ENCODE measurements around the gene SPOPL. TPM values are rescaled to one million over a fixed set of nuclear protein-coding genes. Genes with fewer than 3 reads are reported as not detected.

SPOPL gene
- total RNA-seq, 1 experiment from 2014 or later: 20.3 TPM

GRCh38 chr2:138474100-138474825 is 27.3 kb upstream of the SPOPL start:
- DNase-seq (ENCODE audit: low spot score): no peak
- TF ChIP-seq EZH2 (IDR thresholded peaks at IDR 0.05; ENCODE audit: borderline replicate concordance, low read depth, low read length, poor library complexity, severe bottlenecking): no peak
- TF ChIP-seq, protein P1, sequence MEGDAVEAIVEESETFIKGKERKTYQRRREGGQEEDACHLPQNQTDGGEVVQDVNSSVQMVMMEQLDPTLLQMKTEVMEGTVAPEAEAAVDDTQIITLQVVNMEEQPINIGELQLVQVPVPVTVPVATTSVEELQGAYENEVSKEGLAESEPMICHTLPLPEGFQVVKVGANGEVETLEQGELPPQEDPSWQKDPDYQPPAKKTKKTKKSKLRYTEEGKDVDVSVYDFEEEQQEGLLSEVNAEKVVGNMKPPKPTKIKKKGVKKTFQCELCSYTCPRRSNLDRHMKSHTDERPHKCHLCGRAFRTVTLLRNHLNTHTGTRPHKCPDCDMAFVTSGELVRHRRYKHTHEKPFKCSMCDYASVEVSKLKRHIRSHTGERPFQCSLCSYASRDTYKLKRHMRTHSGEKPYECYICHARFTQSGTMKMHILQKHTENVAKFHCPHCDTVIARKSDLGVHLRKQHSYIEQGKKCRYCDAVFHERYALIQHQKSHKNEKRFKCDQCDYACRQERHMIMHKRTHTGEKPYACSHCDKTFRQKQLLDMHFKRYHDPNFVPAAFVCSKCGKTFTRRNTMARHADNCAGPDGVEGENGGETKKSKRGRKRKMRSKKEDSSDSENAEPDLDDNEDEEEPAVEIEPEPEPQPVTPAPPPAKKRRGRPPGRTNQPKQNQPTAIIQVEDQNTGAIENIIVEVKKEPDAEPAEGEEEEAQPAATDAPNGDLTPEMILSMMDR (conservative IDR thresholded peaks at IDR 0.05; ENCODE audit: low read depth, low read length): no peak
- intact Hi-C loops (cut with micrococcal nuclease; ENCODE audit: unreplicated experiment): no loop called here
- H3K27ac ChIP-seq (ENCODE audit: low read depth, low read length, poor library complexity, severe bottlenecking): no peak overlapping the region
- no peaks in the 10 kb centered on the region for H3K27me3 ChIP-seq (replicated peaks; ENCODE audit: insufficient read depth, low read depth, low read length, poor library complexity)
- no peaks in the 10 kb centered on the region for H3K9me3 ChIP-seq (ENCODE audit: low read depth, low read length, poor library complexity, severe bottlenecking)
- BruUV-seq (replicated peaks): no TSS peak
- H3K4me1 ChIP-seq (ENCODE audit: insufficient read depth, low read length, poor library complexity, severe bottlenecking): no peaks in the 10 kb centered on the region
- H3K36me3 ChIP-seq (ENCODE audit: insufficient read depth, low read length, poor library complexity, severe bottlenecking): no peaks in the 10 kb centered on the region
- CTCF ChIA-PET: no interaction called here
- POLR2A ChIA-PET (ENCODE audit: low non-redundant PET): no interaction called here
- H3K4me3 ChIP-seq (ENCODE audit: low read depth, low read length, poor library complexity, severe bottlenecking): no peak overlapping the region

DNA sequence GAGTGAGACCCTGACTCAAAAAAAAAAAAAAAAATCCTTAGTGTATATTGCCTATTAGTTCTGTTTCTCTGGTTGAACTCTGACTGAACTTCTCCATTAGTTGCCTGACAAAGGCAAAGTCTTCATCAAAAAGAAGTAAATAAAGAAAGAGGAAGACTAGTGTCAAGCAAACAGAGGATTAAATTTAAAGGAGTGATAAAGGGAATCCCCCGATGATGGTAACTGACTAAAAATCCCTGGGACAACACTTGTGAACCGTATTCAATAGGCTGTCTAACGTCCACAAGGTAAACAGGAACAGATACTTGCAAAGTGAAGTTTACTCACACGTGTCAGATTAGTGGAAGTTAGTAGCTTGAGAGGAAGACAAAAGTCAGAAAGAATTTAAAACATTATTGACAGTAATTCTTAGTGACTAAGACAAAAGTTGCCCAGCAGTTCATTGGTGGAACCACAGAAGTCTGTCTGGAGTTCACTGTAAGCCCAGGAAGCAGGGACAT is 26.2 kb upstream of the SPOPL start:
- Histone ChIP-seq H3K27ac (ENCODE audit: low read depth, low read length, poor library complexity, severe bottlenecking) (no peak overlapping the region), H3K27me3 (replicated peaks; ENCODE audit: insufficient read depth, low read depth, low read length, poor library complexity) (no peaks in the 10 kb centered on the region), H3K4me1 (ENCODE audit: insufficient read depth, low read length, poor library complexity, severe bottlenecking) (no peaks in the 10 kb centered on the region), H3K9me3 (ENCODE audit: low read depth, low read length, poor library complexity, severe bottlenecking) (no peaks in the 10 kb centered on the region), H3K4me3 (ENCODE audit: low read depth, low read length, poor library complexity, severe bottlenecking) (no peak overlapping the region), H3K36me3 (ENCODE audit: insufficient read depth, low read length, poor library complexity, severe bottlenecking) (no peaks in the 10 kb centered on the region)
- POLR2A ChIA-PET (ENCODE audit: low non-redundant PET): no interaction called here
- TF ChIP-seq EZH2 (IDR thresholded peaks at IDR 0.05; ENCODE audit: borderline replicate concordance, low read depth, low read length, poor library complexity, severe bottlenecking): no peak
- TF ChIP-seq, protein P1 (conservative IDR thresholded peaks at IDR 0.05; ENCODE audit: low read depth, low read length): no peak
- DNase-seq (ENCODE audit: low spot score): no peak
- no TSS peak for BruUV-seq (replicated peaks)
- intact Hi-C loops (cut with micrococcal nuclease; ENCODE audit: unreplicated experiment): no loop called here
- CTCF ChIA-PET: no interaction called here

DNA sequence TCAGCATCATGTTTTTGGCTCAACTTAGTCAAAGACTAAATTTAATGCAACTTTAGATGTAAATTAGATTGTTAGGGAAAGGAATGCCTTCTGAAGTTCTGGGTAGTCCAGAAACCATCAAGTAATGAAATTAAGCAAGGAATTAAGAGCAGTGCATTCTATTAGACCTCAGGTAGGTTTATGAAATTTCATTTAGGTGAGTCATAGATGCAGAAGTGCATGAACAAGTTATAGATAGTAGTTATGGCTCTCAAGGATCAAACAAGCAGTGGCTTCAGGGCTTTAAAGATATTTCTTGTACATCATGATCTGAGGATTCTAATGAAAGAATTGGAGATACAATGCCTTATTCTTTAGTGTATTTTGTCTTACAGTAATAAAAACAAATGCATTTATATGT is 25.4 kb upstream of the SPOPL start:
- intact Hi-C loops (cut with micrococcal nuclease; ENCODE audit: unreplicated experiment): no loop called here
- no peak for DNase-seq (ENCODE audit: low spot score)
- ChIA-PET POLR2A (ENCODE audit: low non-redundant PET) (no interaction called here), CTCF (no interaction called here)
- H3K27ac ChIP-seq (ENCODE audit: low read depth, low read length, poor library complexity, severe bottlenecking): no peak overlapping the region
- TF ChIP-seq, protein P1 (conservative IDR thresholded peaks at IDR 0.05; ENCODE audit: low read depth, low read length): no peak
- no peak for TF ChIP-seq EZH2 (IDR thresholded peaks at IDR 0.05; ENCODE audit: borderline replicate concordance, low read depth, low read length, poor library complexity, severe bottlenecking)
- no peaks in the 10 kb centered on the region for H3K4me1 ChIP-seq (ENCODE audit: insufficient read depth, low read length, poor library complexity, severe bottlenecking)
- no peaks in the 10 kb centered on the region for H3K9me3 ChIP-seq (ENCODE audit: low read depth, low read length, poor library complexity, severe bottlenecking)
- BruUV-seq (replicated peaks): no TSS peak
- H3K27me3 ChIP-seq (replicated peaks; ENCODE audit: insufficient read depth, low read depth, low read length, poor library complexity): no peaks in the 10 kb centered on the region
- no peaks in the 10 kb centered on the region for H3K36me3 ChIP-seq (ENCODE audit: insufficient read depth, low read length, poor library complexity, severe bottlenecking)
- no peak overlapping the region for H3K4me3 ChIP-seq (ENCODE audit: low read depth, low read length, poor library complexity, severe bottlenecking)
